ENCODE results near the gene RTN4RL1.

DNA sequence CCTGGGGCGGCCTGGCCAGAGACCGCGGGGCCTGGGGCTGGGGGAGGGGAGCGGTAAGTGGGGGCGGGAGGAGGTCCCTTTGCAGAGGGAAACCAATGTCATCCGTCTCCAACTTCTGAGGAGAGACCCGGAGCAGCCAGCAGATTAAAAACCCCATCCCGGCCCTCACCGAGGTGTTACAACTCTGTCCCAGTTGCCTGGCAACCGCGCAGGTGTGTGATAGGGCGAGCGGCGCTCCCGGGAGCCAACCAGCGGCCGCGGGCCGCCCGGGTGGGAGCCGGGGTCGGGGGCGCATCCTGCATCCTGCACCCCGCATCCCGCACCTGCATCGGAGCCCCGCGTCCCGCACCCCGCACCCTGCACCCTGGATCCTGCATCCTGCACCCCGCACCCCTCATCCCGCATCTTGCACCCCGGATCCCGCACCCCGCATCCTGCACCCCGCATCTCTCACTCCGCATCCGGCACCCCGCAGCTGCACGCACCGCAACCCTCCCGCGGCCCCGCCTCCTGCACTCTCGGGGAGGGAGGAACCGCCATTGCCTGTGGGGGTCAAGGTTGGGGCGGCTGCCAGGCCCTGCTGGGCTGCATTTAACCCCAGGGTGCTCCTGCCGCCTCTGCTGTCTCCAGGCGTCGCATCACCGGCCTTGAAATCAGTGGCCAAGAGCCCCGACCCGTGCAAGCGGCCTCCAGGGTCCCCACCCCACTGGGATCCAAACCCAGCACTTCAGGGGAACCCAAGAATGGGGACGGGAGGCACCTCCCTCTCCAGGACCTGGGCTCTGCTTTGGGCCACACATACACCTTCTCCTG lies 47.3 kb downstream of the RTN4RL1 start:
- TF ChIP-seq ZNF324 (CRISPR knock-in tag; IDR thresholded peaks at IDR 0.05): no peak
- TF ChIP-seq, protein P1, sequence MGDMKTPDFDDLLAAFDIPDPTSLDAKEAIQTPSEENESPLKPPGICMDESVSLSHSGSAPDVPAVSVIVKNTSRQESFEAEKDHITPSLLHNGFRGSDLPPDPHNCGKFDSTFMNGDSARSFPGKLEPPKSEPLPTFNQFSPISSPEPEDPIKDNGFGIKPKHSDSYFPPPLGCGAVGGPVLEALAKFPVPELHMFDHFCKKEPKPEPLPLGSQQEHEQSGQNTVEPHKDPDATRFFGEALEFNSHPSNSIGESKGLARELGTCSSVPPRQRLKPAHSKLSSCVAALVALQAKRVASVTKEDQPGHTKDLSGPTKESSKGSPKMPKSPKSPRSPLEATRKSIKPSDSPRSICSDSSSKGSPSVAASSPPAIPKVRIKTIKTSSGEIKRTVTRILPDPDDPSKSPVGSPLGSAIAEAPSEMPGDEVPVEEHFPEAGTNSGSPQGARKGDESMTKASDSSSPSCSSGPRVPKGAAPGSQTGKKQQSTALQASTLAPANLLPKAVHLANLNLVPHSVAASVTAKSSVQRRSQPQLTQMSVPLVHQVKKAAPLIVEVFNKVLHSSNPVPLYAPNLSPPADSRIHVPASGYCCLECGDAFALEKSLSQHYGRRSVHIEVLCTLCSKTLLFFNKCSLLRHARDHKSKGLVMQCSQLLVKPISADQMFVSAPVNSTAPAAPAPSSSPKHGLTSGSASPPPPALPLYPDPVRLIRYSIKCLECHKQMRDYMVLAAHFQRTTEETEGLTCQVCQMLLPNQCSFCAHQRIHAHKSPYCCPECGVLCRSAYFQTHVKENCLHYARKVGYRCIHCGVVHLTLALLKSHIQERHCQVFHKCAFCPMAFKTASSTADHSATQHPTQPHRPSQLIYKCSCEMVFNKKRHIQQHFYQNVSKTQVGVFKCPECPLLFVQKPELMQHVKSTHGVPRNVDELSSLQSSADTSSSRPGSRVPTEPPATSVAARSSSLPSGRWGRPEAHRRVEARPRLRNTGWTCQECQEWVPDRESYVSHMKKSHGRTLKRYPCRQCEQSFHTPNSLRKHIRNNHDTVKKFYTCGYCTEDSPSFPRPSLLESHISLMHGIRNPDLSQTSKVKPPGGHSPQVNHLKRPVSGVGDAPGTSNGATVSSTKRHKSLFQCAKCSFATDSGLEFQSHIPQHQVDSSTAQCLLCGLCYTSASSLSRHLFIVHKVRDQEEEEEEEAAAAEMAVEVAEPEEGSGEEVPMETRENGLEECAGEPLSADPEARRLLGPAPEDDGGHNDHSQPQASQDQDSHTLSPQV (IDR thresholded peaks at IDR 0.05): no peak
- TF ChIP-seq NFYB (IDR thresholded peaks at IDR 0.05; ENCODE audit: extremely low read depth, insufficient read length): no peak
- TF ChIP-seq MCM2 (IDR thresholded peaks at IDR 0.05; ENCODE audit: low read depth): no peak
- TF ChIP-seq PHF21A (IDR thresholded peaks at IDR 0.05; ENCODE audit: borderline replicate concordance, low read depth): no peak
- TF ChIP-seq ZNF253 (CRISPR knock-in tag; conservative IDR thresholded peaks at IDR 0.05): no peak
